ENCODE measurements around the gene PCSK2.

GRCh38 chr20:17357238-17357637 is 130.4 kb downstream of the PCSK2 start:
- TF ChIP-seq, protein P1, sequence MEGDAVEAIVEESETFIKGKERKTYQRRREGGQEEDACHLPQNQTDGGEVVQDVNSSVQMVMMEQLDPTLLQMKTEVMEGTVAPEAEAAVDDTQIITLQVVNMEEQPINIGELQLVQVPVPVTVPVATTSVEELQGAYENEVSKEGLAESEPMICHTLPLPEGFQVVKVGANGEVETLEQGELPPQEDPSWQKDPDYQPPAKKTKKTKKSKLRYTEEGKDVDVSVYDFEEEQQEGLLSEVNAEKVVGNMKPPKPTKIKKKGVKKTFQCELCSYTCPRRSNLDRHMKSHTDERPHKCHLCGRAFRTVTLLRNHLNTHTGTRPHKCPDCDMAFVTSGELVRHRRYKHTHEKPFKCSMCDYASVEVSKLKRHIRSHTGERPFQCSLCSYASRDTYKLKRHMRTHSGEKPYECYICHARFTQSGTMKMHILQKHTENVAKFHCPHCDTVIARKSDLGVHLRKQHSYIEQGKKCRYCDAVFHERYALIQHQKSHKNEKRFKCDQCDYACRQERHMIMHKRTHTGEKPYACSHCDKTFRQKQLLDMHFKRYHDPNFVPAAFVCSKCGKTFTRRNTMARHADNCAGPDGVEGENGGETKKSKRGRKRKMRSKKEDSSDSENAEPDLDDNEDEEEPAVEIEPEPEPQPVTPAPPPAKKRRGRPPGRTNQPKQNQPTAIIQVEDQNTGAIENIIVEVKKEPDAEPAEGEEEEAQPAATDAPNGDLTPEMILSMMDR (conservative IDR thresholded peaks at IDR 0.05; ENCODE audit: low read depth, low read length): no peak
- TF ChIP-seq EZH2 (IDR thresholded peaks at IDR 0.05; ENCODE audit: borderline replicate concordance, low read depth, low read length, poor library complexity, severe bottlenecking): no peak

All from A673 (cell line).